WTC11 (cell line): ENCODE data around the gene SHFL. TPM values are rescaled to one million over a fixed set of nuclear protein-coding genes. Genes with fewer than 3 reads are reported as not detected.

Experiments used
- ATAC-seq: fragments of 200-7000 bp; cut with Tn5 transposase; 2 replicates; pipeline ENCODE4 v1.10.0; 2021; ENCODE audit warnings: mild to moderate bottlenecking, moderate library complexity
- CTCF ChIA-PET: fragments of 300-600 bp; sonication (Branson Sonifier 250); formaldehyde crosslinking; loops from one replicate; lab custom pipeline; 2021; ENCODE audit warnings: antibody characterized with exemption; lab: Charles Lee
- POLR2A ChIA-PET: fragments of 350-600 bp; sonication (Branson Sonifier 250); formaldehyde crosslinking; loops from one replicate; lab custom pipeline; 2021; ENCODE audit warnings: antibody characterized with exemption; lab: Charles Lee
- DNase-seq: peaks from one replicate; pipeline ENCODE4 v3.0.0; 2021; ENCODE audit warnings: low spot score
- H3K27ac Mint-ChIP-seq: 2 replicates; pipeline ENCODE4 v1.8.0; 2021; ENCODE audit warnings: mixed read lengths
- H3K27me3 Mint-ChIP-seq: 2 replicates; pipeline ENCODE4 v1.8.0; 2021; ENCODE audit warnings: low read depth, mild to moderate bottlenecking, moderate library complexity, mixed read lengths
- H3K36me3 Mint-ChIP-seq: 2 replicates; pipeline ENCODE4 v1.8.0; 2021; ENCODE audit warnings: mixed read lengths
- H3K4me1 Mint-ChIP-seq: 2 replicates; pipeline ENCODE4 v1.8.0; 2022; ENCODE audit warnings: mixed read lengths
- H3K4me3 Mint-ChIP-seq: 2 replicates; pipeline ENCODE4 v1.8.0; 2021; ENCODE audit warnings: mild to moderate bottlenecking, moderate library complexity, mixed read lengths
- H3K9me3 Mint-ChIP-seq: 2 replicates; pipeline ENCODE4 v1.8.0; 2021; ENCODE audit warnings: mixed read lengths
- AFF4 ChIP-seq: sonication (generic); formaldehyde crosslinking; IDR thresholded peaks from 2 replicates; pipeline ENCODE4 v1.8.1; 2023; ENCODE audit warnings: mild to moderate bottlenecking, missing genetic modification reagents, borderline replicate concordance
- AR ChIP-seq: fragments of 250-450 bp; sonication (Bioruptor Pico); IDR thresholded peaks from 2 replicates; pipeline ENCODE4 v1.9.0; 2021; ENCODE audit warnings: mild to moderate bottlenecking
- FOXP1 ChIP-seq: sonication (generic); formaldehyde crosslinking; IDR thresholded peaks from 2 replicates; pipeline ENCODE4 v1.8.0; 2022; ENCODE audit warnings: missing genetic modification reagents, mild to moderate bottlenecking, moderate library complexity, borderline replicate concordance
- GABPB1 ChIP-seq: sonication (generic); formaldehyde crosslinking; IDR thresholded peaks from 2 replicates; pipeline ENCODE4 v1.8.1; 2023; ENCODE audit warnings: mild to moderate bottlenecking, missing genetic modification reagents
- GTF2I ChIP-seq: fragments of 250-450 bp; sonication (Bioruptor Pico); conservative IDR thresholded peaks from 2 replicates; pipeline ENCODE4 v1.4.0; 2021; ENCODE audit warnings: mild to moderate bottlenecking
- JUN ChIP-seq: sonication (generic); formaldehyde crosslinking; IDR thresholded peaks from 2 replicates; pipeline ENCODE4 v1.8.0; 2023; ENCODE audit warnings: mild to moderate bottlenecking, missing genetic modification reagents
- KAT7 ChIP-seq: sonication (generic); formaldehyde crosslinking; IDR thresholded peaks from 2 replicates; pipeline ENCODE4 v1.8.1; 2023; ENCODE audit warnings: missing genetic modification reagents, mild to moderate bottlenecking, borderline replicate concordance
- MYBL2 ChIP-seq: sonication (generic); formaldehyde crosslinking; IDR thresholded peaks from 2 replicates; pipeline ENCODE4 v1.8.1; 2023; ENCODE audit warnings: mild to moderate bottlenecking, moderate library complexity, missing genetic modification reagents
- NFYB ChIP-seq: sonication (generic); formaldehyde crosslinking; conservative IDR thresholded peaks from 2 replicates; pipeline ENCODE4 v1.8.0; 2022; ENCODE audit warnings: low read depth, missing genetic modification reagents
- SP1 ChIP-seq: sonication (generic); formaldehyde crosslinking; conservative IDR thresholded peaks from 2 replicates; pipeline ENCODE4 v1.8.1; 2022; ENCODE audit warnings: missing genetic modification reagents
- TCF7 ChIP-seq: sonication (generic); formaldehyde crosslinking; IDR thresholded peaks from 2 replicates; pipeline ENCODE4 v1.8.0; 2022; ENCODE audit warnings: mild to moderate bottlenecking, low read depth, missing genetic modification reagents, moderate library complexity
- ZBTB21 ChIP-seq: sonication (generic); formaldehyde crosslinking; IDR thresholded peaks from 2 replicates; pipeline ENCODE4 v1.8.1; 2023; ENCODE audit warnings: mild to moderate bottlenecking, missing genetic modification reagents, borderline replicate concordance
- ZNF121 ChIP-seq: sonication (generic); formaldehyde crosslinking; IDR thresholded peaks from 2 replicates; pipeline ENCODE4 v1.8.0; 2023; ENCODE audit warnings: missing genetic modification reagents
- total RNA-seq: library from RNA; stranded (reverse); gene quantifications from 3 replicates; pipeline ENCODE4 v1.2.3, GENCODE V29; 2021
- TF ChIP-seq, protein P1 (sequence below): sonication (generic); formaldehyde crosslinking; IDR thresholded peaks from 2 replicates; pipeline ENCODE4 v1.8.1; 2022; ENCODE audit warnings: mild to moderate bottlenecking, missing genetic modification reagents, moderate library complexity, borderline replicate concordance
- TF ChIP-seq, protein P2 (sequence below): sonication (generic); formaldehyde crosslinking; IDR thresholded peaks from 2 replicates; pipeline ENCODE4 v1.8.0; 2022; ENCODE audit warnings: mild to moderate bottlenecking, missing genetic modification reagents
- TF ChIP-seq, protein P3 (sequence below): sonication (generic); formaldehyde crosslinking; IDR thresholded peaks from 2 replicates; pipeline ENCODE4 v1.8.0; 2022; ENCODE audit warnings: missing genetic modification reagents

The SHFL gene
- total RNA-seq, 1 experiment from 2014 or later, result 22.5 TPM

- Mint-ChIP-seq H3K27me3 (peaks cover 23% of the 10 kb centered on the region), H3K4me1 (peaks cover 8% of the 10 kb centered on the region; the same call in 1 of the 2 replicates), H3K36me3 (peaks cover 8% of the 10 kb centered on the region), H3K9me3 (no peaks in the 10 kb centered on the region), H3K27ac (no peak overlapping the region), H3K4me3 (peak overlapping the region; percentile 85)
- ChIA-PET CTCF (no interaction called here), POLR2A (interaction anchor here (0.6 kb wide), 1 partner anchor 191 kb away, joined by 4 read pairs; no protein-coding TSS in a partner anchor)
- DNase-seq, result no peak
- no peak for TF ChIP-seq TCF7 (CRISPR knock-in tag)
- TF ChIP-seq, all 79 proteins: peak for 0
- no peak for ATAC-seq
Measured at GRCh38 chr19:10087296-10088061, 1.4 kb downstream of the SHFL start.

DNA sequence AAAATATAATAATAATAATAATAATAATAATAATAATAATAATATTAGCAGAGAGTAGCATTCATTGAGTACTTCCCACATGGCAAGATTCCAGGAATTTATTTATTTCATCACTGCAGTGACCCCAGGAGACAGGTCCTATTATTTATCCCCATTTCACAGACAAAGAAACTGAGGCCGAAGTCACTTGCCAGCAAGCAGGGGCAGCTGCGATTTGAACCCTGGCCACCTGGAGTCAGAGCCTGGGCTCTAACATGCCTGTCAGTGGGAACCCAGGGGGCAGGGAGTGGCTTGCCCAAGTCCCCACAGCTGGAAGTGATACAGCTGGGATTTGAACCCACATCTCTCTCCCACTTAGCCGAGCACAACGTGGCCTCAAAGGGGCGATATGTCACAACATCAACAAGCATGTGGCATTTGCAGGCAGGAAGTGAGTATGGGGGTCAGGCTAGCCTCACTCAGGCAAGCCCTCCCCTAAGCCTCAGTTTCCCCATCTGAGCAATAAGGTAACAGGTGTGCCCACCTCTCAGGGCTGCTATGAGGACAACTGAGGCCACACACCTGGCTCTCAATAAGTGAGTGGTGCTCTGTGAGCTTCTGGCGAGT is 2.9 kb downstream of the SHFL start:
- Mint-ChIP-seq H3K36me3 (peaks cover 14% of the 10 kb centered on the region), H3K9me3 (no peaks in the 10 kb centered on the region), H3K27me3 (peaks cover 19% of the 10 kb centered on the region), H3K27ac (no peak overlapping the region), H3K4me3 (no peak overlapping the region), H3K4me1 (peaks cover 8% of the 10 kb centered on the region; the same call in 1 of the 2 replicates)
- ChIA-PET CTCF (interaction anchor here (1.2 kb wide), 1 partner anchor 10 kb away, joined by 4 read pairs; no protein-coding TSS in a partner anchor), POLR2A (no interaction called here)
- ATAC-seq, result no peak
- DNase-seq, result no peak
- TF ChIP-seq, protein P1, sequence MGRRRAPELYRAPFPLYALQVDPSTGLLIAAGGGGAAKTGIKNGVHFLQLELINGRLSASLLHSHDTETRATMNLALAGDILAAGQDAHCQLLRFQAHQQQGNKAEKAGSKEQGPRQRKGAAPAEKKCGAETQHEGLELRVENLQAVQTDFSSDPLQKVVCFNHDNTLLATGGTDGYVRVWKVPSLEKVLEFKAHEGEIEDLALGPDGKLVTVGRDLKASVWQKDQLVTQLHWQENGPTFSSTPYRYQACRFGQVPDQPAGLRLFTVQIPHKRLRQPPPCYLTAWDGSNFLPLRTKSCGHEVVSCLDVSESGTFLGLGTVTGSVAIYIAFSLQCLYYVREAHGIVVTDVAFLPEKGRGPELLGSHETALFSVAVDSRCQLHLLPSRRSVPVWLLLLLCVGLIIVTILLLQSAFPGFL (CRISPR knock-in tag), result no peak
- TF ChIP-seq GTF2I (CRISPR knock-in tag), result 0 out of 2 replicates have a peak, but pooled peaks have one; percentile 45

DNA sequence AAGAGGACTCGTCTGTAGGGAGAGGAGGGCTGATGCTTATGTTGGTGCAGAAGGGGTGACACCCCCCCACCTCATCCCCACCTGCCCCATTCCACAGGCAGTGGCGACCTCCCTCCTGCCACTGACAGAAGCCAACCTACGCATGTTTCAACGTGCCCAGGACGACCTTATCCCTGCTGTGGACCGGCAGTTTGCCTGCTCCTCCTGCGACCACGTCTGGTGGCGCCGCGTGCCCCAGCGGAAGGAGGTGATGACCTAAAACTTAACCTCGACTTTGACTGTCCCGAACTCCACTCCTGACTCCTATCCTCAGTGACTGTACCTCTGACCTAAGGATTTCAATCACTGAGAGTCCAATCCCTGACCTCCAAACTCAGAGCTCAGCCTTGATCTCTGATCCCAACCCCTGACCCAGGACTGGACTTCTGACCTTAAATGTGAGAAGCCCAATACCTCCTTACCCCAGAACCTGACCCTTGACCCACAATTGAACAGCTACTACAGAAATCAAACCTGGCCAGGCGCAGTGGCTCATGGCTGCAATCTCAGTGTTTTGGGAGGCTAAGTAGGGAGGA is 3.8 kb downstream of the SHFL start:
- ChIA-PET POLR2A (no interaction called here), CTCF (interaction anchor here (1.6 kb wide), 1 partner anchor 9 kb away, joined by 6 read pairs; no protein-coding TSS in a partner anchor)
- Mint-ChIP-seq H3K27ac (no peak overlapping the region), H3K4me3 (no peak overlapping the region), H3K9me3 (no peaks in the 10 kb centered on the region), H3K4me1 (peaks cover 8% of the 10 kb centered on the region; the same call in 1 of the 2 replicates), H3K36me3 (peaks cover 14% of the 10 kb centered on the region), H3K27me3 (peaks cover 25% of the 10 kb centered on the region)
- ATAC-seq (no peak), DNase-seq (no peak)
- TF ChIP-seq AR (CRISPR knock-in tag) (no peak), AFF4 (CRISPR knock-in tag) (no peak), JUN (no peak), NFYB (CRISPR knock-in tag) (no peak), ZBTB21 (CRISPR knock-in tag) (no peak), GABPB1 (CRISPR knock-in tag) (no peak), KAT7 (CRISPR knock-in tag) (no peak), MYBL2 (CRISPR knock-in tag) (no peak), FOXP1 (CRISPR knock-in tag) (no peak), ZNF121 (CRISPR knock-in tag) (no peak), SP1 (CRISPR knock-in tag) (no peak)
- TF ChIP-seq, protein P2, sequence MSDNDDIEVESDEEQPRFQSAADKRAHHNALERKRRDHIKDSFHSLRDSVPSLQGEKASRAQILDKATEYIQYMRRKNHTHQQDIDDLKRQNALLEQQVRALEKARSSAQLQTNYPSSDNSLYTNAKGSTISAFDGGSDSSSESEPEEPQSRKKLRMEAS, result no peak
- TF ChIP-seq, protein P3, sequence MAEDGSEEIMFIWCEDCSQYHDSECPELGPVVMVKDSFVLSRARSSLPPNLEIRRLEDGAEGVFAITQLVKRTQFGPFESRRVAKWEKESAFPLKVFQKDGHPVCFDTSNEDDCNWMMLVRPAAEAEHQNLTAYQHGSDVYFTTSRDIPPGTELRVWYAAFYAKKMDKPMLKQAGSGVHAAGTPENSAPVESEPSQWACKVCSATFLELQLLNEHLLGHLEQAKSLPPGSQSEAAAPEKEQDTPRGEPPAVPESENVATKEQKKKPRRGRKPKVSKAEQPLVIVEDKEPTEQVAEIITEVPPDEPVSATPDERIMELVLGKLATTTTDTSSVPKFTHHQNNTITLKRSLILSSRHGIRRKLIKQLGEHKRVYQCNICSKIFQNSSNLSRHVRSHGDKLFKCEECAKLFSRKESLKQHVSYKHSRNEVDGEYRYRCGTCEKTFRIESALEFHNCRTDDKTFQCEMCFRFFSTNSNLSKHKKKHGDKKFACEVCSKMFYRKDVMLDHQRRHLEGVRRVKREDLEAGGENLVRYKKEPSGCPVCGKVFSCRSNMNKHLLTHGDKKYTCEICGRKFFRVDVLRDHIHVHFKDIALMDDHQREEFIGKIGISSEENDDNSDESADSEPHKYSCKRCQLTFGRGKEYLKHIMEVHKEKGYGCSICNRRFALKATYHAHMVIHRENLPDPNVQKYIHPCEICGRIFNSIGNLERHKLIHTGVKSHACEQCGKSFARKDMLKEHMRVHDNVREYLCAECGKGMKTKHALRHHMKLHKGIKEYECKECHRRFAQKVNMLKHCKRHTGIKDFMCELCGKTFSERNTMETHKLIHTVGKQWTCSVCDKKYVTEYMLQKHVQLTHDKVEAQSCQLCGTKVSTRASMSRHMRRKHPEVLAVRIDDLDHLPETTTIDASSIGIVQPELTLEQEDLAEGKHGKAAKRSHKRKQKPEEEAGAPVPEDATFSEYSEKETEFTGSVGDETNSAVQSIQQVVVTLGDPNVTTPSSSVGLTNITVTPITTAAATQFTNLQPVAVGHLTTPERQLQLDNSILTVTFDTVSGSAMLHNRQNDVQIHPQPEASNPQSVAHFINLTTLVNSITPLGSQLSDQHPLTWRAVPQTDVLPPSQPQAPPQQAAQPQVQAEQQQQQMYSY (CRISPR knock-in tag), result no peak
